Cardiac muscle cell (in vitro differentiated cells and primary cell): ENCODE data around the gene ADH4. TPM values are rescaled to one million over a fixed set of nuclear protein-coding genes. Genes with fewer than 3 reads are reported as not detected.

Experiments used
- DNase-seq, 2 donors: peaks; one replicate each; pipeline versions ENCODE4 v3.0.0 to v3.0.0-alpha.2; 2010 to 2017; ENCODE audit warnings: low read depth in 1 of 2, low spot score in 1 of 2
- H3K27ac ChIP-seq: fragments of 200-600 bp; sonication (generic); 2 replicates; pipeline ENCODE4 v1.5.1; 2016
- H3K27me3 ChIP-seq: fragments of 200-600 bp; sonication (generic); 2 replicates; pipeline ENCODE4 v1.6.0; 2016; ENCODE audit warnings: control low read depth
- H3K36me3 ChIP-seq: fragments of 200-600 bp; sonication (generic); 2 replicates; pipeline ENCODE4 v1.5.1; 2016; ENCODE audit warnings: control low read depth
- H3K4me1 ChIP-seq: fragments of 200-600 bp; sonication (generic); 2 replicates; pipeline ENCODE4 v1.8.1; 2017; ENCODE audit warnings: low read depth, mild to moderate bottlenecking, mixed run types
- H3K4me3 ChIP-seq: fragments of 200-600 bp; sonication (generic); 2 replicates; pipeline ENCODE4 v1.5.1; 2016; ENCODE audit warnings: mild to moderate bottlenecking
- H3K9me3 ChIP-seq: fragments of 200-600 bp; sonication (generic); 2 replicates; pipeline ENCODE4 v1.5.1; 2017; ENCODE audit warnings: low read depth, mild to moderate bottlenecking, control low read depth
- polyA plus RNA-seq: library from polyadenylated mRNA; unstranded; fragments of >200 nt; fragmentation: Nextera tagmentation; extraction: Ambion mirVana; gene quantifications from 2 replicates; pipeline ENCODE4 v1.2.1, GENCODE V29; 2016
- total RNA-seq: library from RNA; depleted of rRNA; stranded (reverse); fragments of >200 nt; gene quantifications from 2 replicates; pipeline ENCODE4 v1.2.3, GENCODE V29; 2016
- TF ChIP-seq, protein P1 (sequence below): IDR thresholded peaks from 2 replicates; pipeline ENCODE4 v1.5.1; 2012; ENCODE audit warnings: low read depth, mild to moderate bottlenecking, low read length

The ADH4 gene
- total and polyA plus RNA-seq, 2 experiments from 2014 or later, result 0.42 TPM; not detected in 1

DNA sequence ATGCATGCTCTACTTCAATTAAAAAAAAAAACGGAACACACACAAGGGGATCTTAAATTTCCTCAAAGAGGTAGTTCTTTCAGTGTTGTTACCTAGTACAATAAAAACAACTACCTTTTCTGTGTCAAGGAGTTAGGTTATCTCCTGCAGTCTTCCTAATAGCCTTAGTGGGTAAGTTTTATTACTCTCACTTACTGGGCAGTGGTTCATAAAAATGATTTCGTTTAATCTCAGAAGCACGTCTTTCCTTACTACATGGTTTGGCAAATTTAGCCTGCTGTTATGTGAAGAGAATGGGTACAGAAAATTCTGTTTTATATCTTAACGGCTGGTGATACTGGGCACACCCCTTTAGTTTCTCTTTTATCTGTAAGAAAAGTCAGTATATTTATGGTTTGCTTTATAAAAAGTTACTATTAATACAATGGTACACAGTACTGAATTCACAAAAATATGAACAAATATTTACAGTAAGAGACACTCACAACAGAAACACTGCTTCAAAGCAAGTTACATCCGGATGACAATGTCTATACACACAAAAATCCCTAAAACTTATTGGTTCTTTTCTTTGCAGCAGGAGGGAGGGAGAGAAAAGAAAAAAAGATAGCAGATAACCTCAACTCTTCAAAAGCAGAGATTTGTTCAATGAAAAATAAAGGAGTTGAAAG is 64.3 kb downstream of the ADH4 start:
- TF ChIP-seq, protein P1, sequence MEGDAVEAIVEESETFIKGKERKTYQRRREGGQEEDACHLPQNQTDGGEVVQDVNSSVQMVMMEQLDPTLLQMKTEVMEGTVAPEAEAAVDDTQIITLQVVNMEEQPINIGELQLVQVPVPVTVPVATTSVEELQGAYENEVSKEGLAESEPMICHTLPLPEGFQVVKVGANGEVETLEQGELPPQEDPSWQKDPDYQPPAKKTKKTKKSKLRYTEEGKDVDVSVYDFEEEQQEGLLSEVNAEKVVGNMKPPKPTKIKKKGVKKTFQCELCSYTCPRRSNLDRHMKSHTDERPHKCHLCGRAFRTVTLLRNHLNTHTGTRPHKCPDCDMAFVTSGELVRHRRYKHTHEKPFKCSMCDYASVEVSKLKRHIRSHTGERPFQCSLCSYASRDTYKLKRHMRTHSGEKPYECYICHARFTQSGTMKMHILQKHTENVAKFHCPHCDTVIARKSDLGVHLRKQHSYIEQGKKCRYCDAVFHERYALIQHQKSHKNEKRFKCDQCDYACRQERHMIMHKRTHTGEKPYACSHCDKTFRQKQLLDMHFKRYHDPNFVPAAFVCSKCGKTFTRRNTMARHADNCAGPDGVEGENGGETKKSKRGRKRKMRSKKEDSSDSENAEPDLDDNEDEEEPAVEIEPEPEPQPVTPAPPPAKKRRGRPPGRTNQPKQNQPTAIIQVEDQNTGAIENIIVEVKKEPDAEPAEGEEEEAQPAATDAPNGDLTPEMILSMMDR, result no peak
- H3K4me3 ChIP-seq, result no peak overlapping the region
- no peaks in the 10 kb centered on the region for H3K27me3 ChIP-seq
- no peak for DNase-seq
- H3K9me3 ChIP-seq, result no peaks in the 10 kb centered on the region
- peaks cover 51% of the 10 kb centered on the region for H3K36me3 ChIP-seq
- H3K27ac ChIP-seq, result no peak overlapping the region
- H3K4me1 ChIP-seq, result peaks cover 16% of the 10 kb centered on the region

- no peaks in the 10 kb centered on the region for H3K27me3 ChIP-seq
- H3K4me1 ChIP-seq, result peaks cover 16% of the 10 kb centered on the region
- TF ChIP-seq, protein P1, result no peak
- H3K4me3 ChIP-seq, result no peak overlapping the region
- DNase-seq, result no peak
- H3K9me3 ChIP-seq, result no peaks in the 10 kb centered on the region
- no peak overlapping the region for H3K27ac ChIP-seq
- peaks cover 46% of the 10 kb centered on the region for H3K36me3 ChIP-seq
Observed at GRCh38 chr4:99078931-99079624, 65.0 kb downstream of the ADH4 start.

- DNase-seq, result no peak
- TF ChIP-seq, protein P1, result no peak
- peaks cover 48% of the 10 kb centered on the region for H3K36me3 ChIP-seq
Observed at GRCh38 chr4:99078336-99078735, 65.8 kb downstream of the ADH4 start.

GRCh38 chr4:99077177-99077576 is 66.9 kb downstream of the ADH4 start:
- peaks cover 44% of the 10 kb centered on the region for H3K36me3 ChIP-seq
- H3K9me3 ChIP-seq, result no peaks in the 10 kb centered on the region

More at GRCh38 chr4:99078336-99078735, 65.8 kb downstream of the ADH4 start:
- H3K4me1 ChIP-seq, result peaks cover 16% of the 10 kb centered on the region
- H3K27ac ChIP-seq, result no peak overlapping the region
- H3K27me3 ChIP-seq, result no peaks in the 10 kb centered on the region
- no peak overlapping the region for H3K4me3 ChIP-seq
- H3K9me3 ChIP-seq, result no peaks in the 10 kb centered on the region

DNA sequence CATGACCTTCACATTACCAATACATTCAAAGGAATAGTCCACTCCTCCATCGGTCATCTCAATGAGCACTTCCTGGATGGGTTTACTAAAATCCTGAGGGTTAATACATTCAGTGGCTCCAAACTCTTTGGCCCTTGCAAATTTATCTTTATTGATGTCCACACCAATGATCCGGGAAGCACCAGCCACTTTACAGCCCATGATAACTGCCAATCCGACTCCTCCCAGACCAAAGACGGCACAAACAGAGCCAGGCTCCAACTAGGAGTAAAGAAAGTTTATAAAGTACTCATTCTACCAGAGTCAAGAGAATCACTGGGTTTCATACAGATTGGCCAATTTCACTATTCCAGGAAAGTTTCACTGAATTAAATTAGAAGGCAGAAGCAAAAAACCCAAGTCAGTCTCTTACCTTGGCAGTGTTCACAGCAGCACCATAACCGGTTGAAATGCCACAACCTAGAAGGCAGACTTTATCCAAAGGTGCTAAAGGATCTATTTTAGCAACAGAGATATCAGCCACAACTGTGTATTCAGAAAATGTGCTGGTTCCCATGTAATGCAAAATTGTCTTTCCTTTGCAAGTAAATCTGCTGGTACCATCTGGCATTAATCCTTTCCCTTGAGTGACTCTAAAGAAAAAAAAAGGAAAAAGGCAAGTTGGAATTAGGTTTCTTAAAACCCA is 67.7 kb downstream of the ADH4 start:
- no peak for DNase-seq
- peak overlapping the region; percentile 45 for H3K27ac ChIP-seq
- no peaks in the 10 kb centered on the region for H3K9me3 ChIP-seq
- TF ChIP-seq, protein P1, result no peak
- no peak overlapping the region for H3K4me3 ChIP-seq
- H3K4me1 ChIP-seq, result peaks cover 16% of the 10 kb centered on the region
- peaks cover 41% of the 10 kb centered on the region for H3K36me3 ChIP-seq
- no peaks in the 10 kb centered on the region for H3K27me3 ChIP-seq

More at GRCh38 chr4:99077177-99077576, 66.9 kb downstream of the ADH4 start:
- DNase-seq, result no peak
- peaks cover 16% of the 10 kb centered on the region for H3K4me1 ChIP-seq
- no peak overlapping the region for H3K4me3 ChIP-seq
- TF ChIP-seq, protein P1, result no peak
- peak overlapping the region; percentile 22 for H3K27ac ChIP-seq
- no peaks in the 10 kb centered on the region for H3K27me3 ChIP-seq
